ENCODE data around the gene CLPTM1L. TPM values are rescaled to one million over a fixed set of nuclear protein-coding genes. Genes with fewer than 3 reads are reported as not detected.
"Not testable (repeated sequence)": the region's sequence is repeated elsewhere in the genome, so short reads cannot be mapped to it uniquely, and the experiment has no call there.

CLPTM1L gene
- total and polyA plus RNA-seq, 2 donors from 2014 or later = 96.6 to 135 TPM

- no peak overlapping the region for H3K27ac ChIP-seq (ENCODE audit: low read depth in 2 of 2, low read length in 2 of 2)
- TF ChIP-seq CTCF (IDR thresholded peaks at IDR 0.05; ENCODE audit: borderline replicate concordance, extremely low read depth, insufficient read depth) = no peak
- no peaks in the 10 kb centered on the region for H3K9me3 ChIP-seq (ENCODE audit: control insufficient read depth in 2 of 3, insufficient read depth in 1 of 3, low read length in 3 of 3)
- intact Hi-C loops (cut with DNase I) = no loop called here
- no peak overlapping the region for H3K9ac ChIP-seq (ENCODE audit: low read length in 3 of 3)
- DNase-seq (peak in 2 of 5 donors; percentile 18 to 45), FAIRE-seq (no peak)
- no peaks in the 10 kb centered on the region for H3K4me1 ChIP-seq (ENCODE audit: control insufficient read depth in 2 of 3, insufficient read depth in 2 of 3, low read depth in 1 of 3, low read length in 3 of 3)
- no peak overlapping the region for H3K4me3 ChIP-seq (ENCODE audit: low read length in 3 of 3)
- H3K36me3 ChIP-seq (ENCODE audit: control insufficient read depth in 2 of 3, insufficient read depth in 3 of 3, low read length in 3 of 3) = peaks cover 5 to 46% (median 23%) of the 10 kb centered on the region in 3 donors
- H3K27me3 ChIP-seq (ENCODE audit: control insufficient read depth, insufficient read depth, low read length) = no peaks in the 10 kb centered on the region
Measured at GRCh38 chr5:1329111-1329579, 15.8 kb downstream of the CLPTM1L start.

- H3K4me3 ChIP-seq (ENCODE audit: low read length in 3 of 3); intact Hi-C loops (cut with DNase I); H3K27ac ChIP-seq (ENCODE audit: low read depth in 2 of 2, low read length in 2 of 2); H3K9me3 ChIP-seq (ENCODE audit: control insufficient read depth in 2 of 3, insufficient read depth in 1 of 3, low read length in 3 of 3); FAIRE-seq; H3K4me1 ChIP-seq (ENCODE audit: control insufficient read depth in 2 of 3, insufficient read depth in 2 of 3, low read depth in 1 of 3, low read length in 3 of 3); H3K9ac ChIP-seq (ENCODE audit: low read length in 3 of 3); H3K27me3 ChIP-seq (ENCODE audit: control insufficient read depth, insufficient read depth, low read length): not testable (repeated sequence)
- H3K36me3 ChIP-seq (ENCODE audit: control insufficient read depth in 2 of 3, insufficient read depth in 3 of 3, low read length in 3 of 3) = peaks cover 4 to 46% (median 27%) of the 10 kb centered on the region in 3 donors
- DNase-seq = peak in 2 of 5 donors; percentile 18 to 44
Measured at GRCh38 chr5:1328237-1329110, 16.4 kb downstream of the CLPTM1L start.

- H3K4me1 ChIP-seq (ENCODE audit: control insufficient read depth in 2 of 3, insufficient read depth in 2 of 3, low read depth in 1 of 3, low read length in 3 of 3); H3K4me3 ChIP-seq (ENCODE audit: low read length in 3 of 3); FAIRE-seq; H3K27me3 ChIP-seq (ENCODE audit: control insufficient read depth, insufficient read depth, low read length); H3K9me3 ChIP-seq (ENCODE audit: control insufficient read depth in 2 of 3, insufficient read depth in 1 of 3, low read length in 3 of 3); H3K27ac ChIP-seq (ENCODE audit: low read depth in 2 of 2, low read length in 2 of 2); intact Hi-C loops (cut with DNase I); H3K9ac ChIP-seq (ENCODE audit: low read length in 3 of 3): not testable (repeated sequence)
- peaks cover 0 to 38% (median 16%) of the 10 kb centered on the region in 3 donors for H3K36me3 ChIP-seq (ENCODE audit: control insufficient read depth in 2 of 3, insufficient read depth in 3 of 3, low read length in 3 of 3)
- DNase-seq = peak in 3 of 5 donors; percentile 26 to 52 (median 27)
Measured at GRCh38 chr5:1326901-1327756, 17.8 kb downstream of the CLPTM1L start.

- H3K4me3 ChIP-seq (ENCODE audit: low read length in 3 of 3); FAIRE-seq; H3K9ac ChIP-seq (ENCODE audit: low read length in 3 of 3); H3K27ac ChIP-seq (ENCODE audit: low read depth in 2 of 2, low read length in 2 of 2); H3K27me3 ChIP-seq (ENCODE audit: control insufficient read depth, insufficient read depth, low read length); H3K4me1 ChIP-seq (ENCODE audit: control insufficient read depth in 2 of 3, insufficient read depth in 2 of 3, low read depth in 1 of 3, low read length in 3 of 3); intact Hi-C loops (cut with DNase I); H3K9me3 ChIP-seq (ENCODE audit: control insufficient read depth in 2 of 3, insufficient read depth in 1 of 3, low read length in 3 of 3): not testable (repeated sequence)
- peak in 2 of 5 donors; percentile 15 to 18 for DNase-seq
- H3K36me3 ChIP-seq (ENCODE audit: control insufficient read depth in 2 of 3, insufficient read depth in 3 of 3, low read length in 3 of 3) = peaks cover 0 to 36% (median 17%) of the 10 kb centered on the region in 3 donors
Measured at GRCh38 chr5:1326532-1326875, 18.4 kb downstream of the CLPTM1L start.

Data from kidney (tissue), 14 donors.